ENCODE results near the gene PHLDA1. TPM values are rescaled to one million over a fixed set of nuclear protein-coding genes. Genes with fewer than 3 reads are reported as not detected.

The PHLDA1 gene
- polyA plus RNA-seq (2012; rRNA removed) = 21.6 and 26.2 TPM in 2 replicates
- 20.1 and 20.3 TPM in 2 replicates for polyA plus RNA-seq (2012; cell fraction: cytosol; rRNA removed)
- 19.8 and 24.5 TPM in 2 replicates for polyA plus RNA-seq (2012; cell fraction: nucleus; rRNA removed)

DNA sequence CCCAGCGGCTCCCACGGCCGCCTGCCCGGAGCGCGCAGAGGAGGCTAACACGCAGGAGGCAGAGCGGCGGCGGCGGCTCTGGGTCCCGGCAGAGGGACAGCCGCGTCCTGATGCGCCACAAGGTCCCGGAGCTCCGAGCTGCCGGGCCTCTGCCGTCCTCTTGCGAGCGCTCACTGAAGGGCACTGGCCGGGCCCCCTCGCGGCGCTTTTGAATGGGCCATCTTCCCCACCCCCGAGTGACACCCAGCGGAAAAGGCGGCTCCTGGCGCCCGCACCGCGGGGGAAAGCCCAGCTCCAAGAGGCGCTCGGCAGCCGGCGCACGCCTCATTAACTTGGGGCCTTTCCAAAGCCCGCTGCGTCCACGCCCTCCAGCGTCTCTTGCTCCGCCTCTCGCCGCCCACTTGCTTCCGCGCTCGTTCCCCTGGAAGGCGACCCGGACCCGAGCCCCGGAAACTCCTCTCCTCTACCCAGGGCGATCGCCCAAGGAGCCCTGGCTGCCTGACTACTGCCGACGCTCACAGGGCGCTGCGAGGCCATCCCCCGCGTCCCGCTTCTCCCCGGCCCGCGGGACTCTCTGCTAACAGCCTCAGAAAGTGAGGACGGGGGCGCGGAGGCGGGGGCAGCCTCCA is at the start of gene PHLDA1:
Gene PHLDA1 (minus strand): TSS at position 363 of the 629 bp plus-strand sequence.
- peak; percentile 88 for DNase-seq
- Histone ChIP-seq H3K4me3 (ENCODE audit: low read depth in 2 of 2, low read length in 1 of 2) (peak within 1 kb of the TSS; percentile 80 to 91), H3K4me2 (peak within 1 kb of the TSS; percentile 91), H3K9ac (peak within 1 kb of the TSS; percentile 98), H3K27me3 (ENCODE audit: insufficient read depth) (no peaks in the 10 kb centered on the region), H3F3A (replicated peaks; ENCODE audit: insufficient read depth) (peaks cover 69% of the 10 kb centered on the region), H3K79me2 (ENCODE audit: insufficient read depth) (peaks cover 48% of the 10 kb centered on the region), H2AFZ (ENCODE audit: low read depth) (peak within 1 kb of the TSS; percentile 39; the same call in 1 of the 2 replicates), H3K9me3 (no peaks in the 10 kb centered on the region), H4K20me1 (ENCODE audit: insufficient read depth) (peaks cover 10% of the 10 kb centered on the region; the same call in 1 of the 2 replicates), H3K27ac (ENCODE audit: low read depth in 2 of 2, low read length in 1 of 2) (peak within 1 kb of the TSS; percentile 69 to 92), H3K9me2 (no peaks in the 10 kb centered on the region), H3K4me1 (ENCODE audit: control insufficient read depth in 1 of 2, insufficient read depth in 2 of 2, low read depth in 1 of 2, low read length in 1 of 2) (peaks cover 12 to 15% of the 10 kb centered on the region in 2 experiments), H3K36me3 (replicated peaks in 1 of 2; ENCODE audit: control insufficient read depth in 1 of 2, insufficient read depth in 2 of 2, low read length in 1 of 2) (peaks cover 14 to 28% of the 10 kb centered on the region in 2 experiments)
- POLR2A ChIA-PET = interaction anchor here (0.7 to 1.3 kb wide), 3 partner anchors 219 to 520 kb away, joined by 3 read pairs; partner anchors contain the start of gene KRR1
- 2% methylated on average over 9 of the region's 67 CpGs for WGBS (ENCODE audit: low lambda C conversion rate)
- CTCF ChIA-PET = interaction anchor here (0.6 to 12.5 kb wide), 22 partner anchors 9 to 546 kb away, joined by 3 to 166 read pairs (median 4); partner anchors contain the start of gene BBS10
- TF ChIP-seq NRF1 (IDR thresholded peaks at IDR 0.05; ENCODE audit: low read depth, low read length) (peak; percentile 11; the same call in 1 of the 2 replicates), MEF2A (IDR thresholded peaks at IDR 0.05; ENCODE audit: borderline replicate concordance, low read depth) (no peak), GABPA (IDR thresholded peaks at IDR 0.05; ENCODE audit: low read depth) (peak; percentile 35), MAX (IDR thresholded peaks at IDR 0.05; ENCODE audit: low read depth) (peak; percentile 18; the same call in 1 of the 2 replicates), RCOR1 (IDR thresholded peaks at IDR 0.05; ENCODE audit: low read length) (no peak), POLR2AphosphoS5 (IDR thresholded peaks at IDR 0.05; ENCODE audit: low read depth, low read length) (peak; percentile 98), REST (IDR thresholded peaks at IDR 0.05; ENCODE audit: low read depth, low read length) (peak; percentile 63; the same call in 1 of the 2 replicates), MXI1 (IDR thresholded peaks at IDR 0.05; ENCODE audit: low read depth, low read length) (peak; percentile 53; the same call in 1 of the 2 replicates), SMC3 (IDR thresholded peaks at IDR 0.05; ENCODE audit: low read depth, low read length) (peak; percentile 42; the same call in 1 of the 2 replicates), NFIC (IDR thresholded peaks at IDR 0.05; ENCODE audit: borderline replicate concordance) (peak; percentile 79), RFX5 (IDR thresholded peaks at IDR 0.05; ENCODE audit: low read length) (no peak), ELF1 (IDR thresholded peaks at IDR 0.05) (no peak; the same call in 1 of the 2 replicates), FOXJ3 (CRISPR knock-in tag; IDR thresholded peaks at IDR 0.05) (no peak), YY1 (IDR thresholded peaks at IDR 0.05; ENCODE audit: low read depth) (no peak; the same call in 1 of the 2 replicates), RXRA (IDR thresholded peaks at IDR 0.05; ENCODE audit: borderline replicate concordance, low read depth) (no peak), EP300 (IDR thresholded peaks at IDR 0.05; ENCODE audit: borderline replicate concordance in 1 of 2, low read depth in 1 of 2, low read length in 1 of 2) (peak in 1 of 2 experiments; percentile 51; a peak in 1 of 4 replicates), PBX3 (IDR thresholded peaks at IDR 0.05) (peak; percentile 51), RAD21 (IDR thresholded peaks at IDR 0.05; ENCODE audit: low read length) (peak; percentile 61)
- TF ChIP-seq, protein P1, sequence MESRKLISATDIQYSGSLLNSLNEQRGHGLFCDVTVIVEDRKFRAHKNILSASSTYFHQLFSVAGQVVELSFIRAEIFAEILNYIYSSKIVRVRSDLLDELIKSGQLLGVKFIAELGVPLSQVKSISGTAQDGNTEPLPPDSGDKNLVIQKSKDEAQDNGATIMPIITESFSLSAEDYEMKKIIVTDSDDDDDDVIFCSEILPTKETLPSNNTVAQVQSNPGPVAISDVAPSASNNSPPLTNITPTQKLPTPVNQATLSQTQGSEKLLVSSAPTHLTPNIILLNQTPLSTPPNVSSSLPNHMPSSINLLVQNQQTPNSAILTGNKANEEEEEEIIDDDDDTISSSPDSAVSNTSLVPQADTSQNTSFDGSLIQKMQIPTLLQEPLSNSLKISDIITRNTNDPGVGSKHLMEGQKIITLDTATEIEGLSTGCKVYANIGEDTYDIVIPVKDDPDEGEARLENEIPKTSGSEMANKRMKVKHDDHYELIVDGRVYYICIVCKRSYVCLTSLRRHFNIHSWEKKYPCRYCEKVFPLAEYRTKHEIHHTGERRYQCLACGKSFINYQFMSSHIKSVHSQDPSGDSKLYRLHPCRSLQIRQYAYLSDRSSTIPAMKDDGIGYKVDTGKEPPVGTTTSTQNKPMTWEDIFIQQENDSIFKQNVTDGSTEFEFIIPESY (IDR thresholded peaks at IDR 0.05; ENCODE audit: borderline replicate concordance, low read depth) = peak; percentile 22; the same call in 1 of the 2 replicates
- TF ChIP-seq, protein P2, sequence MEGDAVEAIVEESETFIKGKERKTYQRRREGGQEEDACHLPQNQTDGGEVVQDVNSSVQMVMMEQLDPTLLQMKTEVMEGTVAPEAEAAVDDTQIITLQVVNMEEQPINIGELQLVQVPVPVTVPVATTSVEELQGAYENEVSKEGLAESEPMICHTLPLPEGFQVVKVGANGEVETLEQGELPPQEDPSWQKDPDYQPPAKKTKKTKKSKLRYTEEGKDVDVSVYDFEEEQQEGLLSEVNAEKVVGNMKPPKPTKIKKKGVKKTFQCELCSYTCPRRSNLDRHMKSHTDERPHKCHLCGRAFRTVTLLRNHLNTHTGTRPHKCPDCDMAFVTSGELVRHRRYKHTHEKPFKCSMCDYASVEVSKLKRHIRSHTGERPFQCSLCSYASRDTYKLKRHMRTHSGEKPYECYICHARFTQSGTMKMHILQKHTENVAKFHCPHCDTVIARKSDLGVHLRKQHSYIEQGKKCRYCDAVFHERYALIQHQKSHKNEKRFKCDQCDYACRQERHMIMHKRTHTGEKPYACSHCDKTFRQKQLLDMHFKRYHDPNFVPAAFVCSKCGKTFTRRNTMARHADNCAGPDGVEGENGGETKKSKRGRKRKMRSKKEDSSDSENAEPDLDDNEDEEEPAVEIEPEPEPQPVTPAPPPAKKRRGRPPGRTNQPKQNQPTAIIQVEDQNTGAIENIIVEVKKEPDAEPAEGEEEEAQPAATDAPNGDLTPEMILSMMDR (IDR thresholded peaks at IDR 0.05) = peak; percentile 59
- TF ChIP-seq, protein P3, sequence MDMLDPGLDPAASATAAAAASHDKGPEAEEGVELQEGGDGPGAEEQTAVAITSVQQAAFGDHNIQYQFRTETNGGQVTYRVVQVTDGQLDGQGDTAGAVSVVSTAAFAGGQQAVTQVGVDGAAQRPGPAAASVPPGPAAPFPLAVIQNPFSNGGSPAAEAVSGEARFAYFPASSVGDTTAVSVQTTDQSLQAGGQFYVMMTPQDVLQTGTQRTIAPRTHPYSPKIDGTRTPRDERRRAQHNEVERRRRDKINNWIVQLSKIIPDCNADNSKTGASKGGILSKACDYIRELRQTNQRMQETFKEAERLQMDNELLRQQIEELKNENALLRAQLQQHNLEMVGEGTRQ (IDR thresholded peaks at IDR 0.05; ENCODE audit: borderline replicate concordance, low read depth, low read length) = no peak

Measured in SK-N-SH (cell line).